IMR-90 (cell line): ENCODE results near the gene CFAP206. TPM values are rescaled to one million over a fixed set of nuclear protein-coding genes. Genes with fewer than 3 reads are reported as not detected.

Experiments
- ATAC-seq: fragments of 200-7000 bp; cut with Tn5 transposase; 2 replicates; pipeline ENCODE4 v1.9.1; 2020; ENCODE audit warnings: low read depth, mild to moderate bottlenecking, moderate library complexity
- BruUV-seq: library from RNA; stranded (reverse); fragments of 400-500 nt; replicated peaks from 2 replicates; lab custom pipeline; 2021; lab: Mats Ljungman, UMichigan
- CTCF ChIA-PET: fragments of 300-600 bp; formaldehyde crosslinking; extraction: SDS; loops from one replicate; lab custom pipeline; 2021; ENCODE audit warnings: antibody characterized with exemption; lab: Yijun Ruan, JAX
- POLR2A ChIA-PET: fragments of 300-600 bp; sonication (Branson Sonifier 250); formaldehyde crosslinking; loops from one replicate; lab custom pipeline; 2022; ENCODE audit warnings: antibody characterized with exemption; ENCODE audit not compliant: unreplicated experiment; lab: Charles Lee
- DNase-seq: peaks from one replicate; pipeline ENCODE4 v3.0.0; 2013
- H2AFZ ChIP-seq: replicated peaks from 2 replicates; pipeline ENCODE3; 2013; ENCODE audit warnings: low read length, mild to moderate bottlenecking; ENCODE audit not compliant: poor library complexity
- H2AK5ac ChIP-seq: 2 replicates; pipeline ENCODE4 v1.6.1; 2013; ENCODE audit warnings: low read depth, low read length, inconsistent platforms
- H2AK9ac ChIP-seq: replicated peaks from 2 replicates; pipeline ENCODE3; 2013; ENCODE audit warnings: mild to moderate bottlenecking, low read depth, low read length, moderate library complexity; ENCODE audit not compliant: poor library complexity
- H2BK120ac ChIP-seq: 2 replicates; pipeline ENCODE4 v1.6.1; 2013; ENCODE audit warnings: low read depth, low read length, inconsistent platforms
- H2BK15ac ChIP-seq: 3 replicates; pipeline ENCODE4 v1.6.1; 2013; ENCODE audit warnings: low read depth, low read length, inconsistent platforms
- H2BK20ac ChIP-seq: 2 replicates; pipeline ENCODE4 v1.6.1; 2013; ENCODE audit warnings: low read depth, mild to moderate bottlenecking, inconsistent platforms, low read length, moderate library complexity
- H2BK5ac ChIP-seq: 2 replicates; pipeline ENCODE4 v1.6.1; 2013; ENCODE audit warnings: mild to moderate bottlenecking, low read depth, low read length, inconsistent platforms; ENCODE audit not compliant: poor library complexity, severe bottlenecking
- H3K14ac ChIP-seq: replicated peaks from 2 replicates; pipeline ENCODE4 v1.6.1; 2013; ENCODE audit warnings: low read depth, low read length, inconsistent platforms
- H3K18ac ChIP-seq: 2 replicates; pipeline ENCODE4 v1.6.1; 2013; ENCODE audit warnings: low read depth, low read length, control low read depth
- H3K23ac ChIP-seq: 2 replicates; pipeline ENCODE4 v1.6.1; 2013; ENCODE audit warnings: low read depth, low read length, inconsistent platforms
- H3K27ac ChIP-seq: 2 replicates; pipeline ENCODE4 v1.5.1; 2013; ENCODE audit warnings: mild to moderate bottlenecking, control low read depth, low read length; ENCODE audit not compliant: insufficient read depth
- H3K27me3 ChIP-seq: 2 replicates; pipeline ENCODE4 v1.6.1; 2013; ENCODE audit warnings: low read length; ENCODE audit not compliant: control insufficient read depth, insufficient read depth
- H3K36me3 ChIP-seq: 2 replicates; pipeline ENCODE4 v1.6.1; 2013; ENCODE audit warnings: low read length, mixed read lengths; ENCODE audit not compliant: control insufficient read depth, insufficient read depth
- H3K4ac ChIP-seq: 2 replicates; pipeline ENCODE4 v1.6.1; 2013; ENCODE audit warnings: low read depth, low read length, inconsistent platforms
- H3K4me1 ChIP-seq: 2 replicates; pipeline ENCODE4 v1.6.1; 2013; ENCODE audit warnings: low read length, mixed read lengths; ENCODE audit not compliant: control insufficient read depth, insufficient read depth
- H3K4me2 ChIP-seq: 2 replicates; pipeline ENCODE4 v1.6.1; 2013; ENCODE audit warnings: low read depth, mild to moderate bottlenecking, control low read depth, low read length, moderate library complexity
- H3K4me3 ChIP-seq: 2 replicates; pipeline ENCODE4 v1.5.1; 2013; ENCODE audit warnings: low read depth, mild to moderate bottlenecking, control low read depth, low read length, moderate library complexity; ENCODE audit not compliant: insufficient read depth
- H3K56ac ChIP-seq: 2 replicates; pipeline ENCODE4 v1.6.1; 2013; ENCODE audit warnings: low read length, inconsistent platforms; ENCODE audit not compliant: insufficient read depth; ENCODE audit errors: extremely low read depth
- H3K79me1 ChIP-seq, 2 experiments: 2 replicates each; pipeline ENCODE4 v1.6.1; 2013; ENCODE audit warnings: low read length in 2 of 2, inconsistent platforms in 1 of 2, low read depth in 1 of 2
- H3K9ac ChIP-seq: 2 replicates; pipeline ENCODE4 v1.6.1; 2013; ENCODE audit warnings: low read depth, low read length, control low read depth
- H3K9me1 ChIP-seq: 2 replicates; pipeline ENCODE4 v1.6.1; 2013; ENCODE audit warnings: low read length, inconsistent platforms; ENCODE audit not compliant: insufficient read depth
- H3K9me3 ChIP-seq: 2 replicates; pipeline ENCODE4 v1.6.1; 2013; ENCODE audit warnings: low read length; ENCODE audit not compliant: control insufficient read depth, insufficient read depth
- H4K20me1 ChIP-seq: 2 replicates; pipeline ENCODE4 v1.6.1; 2013; ENCODE audit warnings: low read length, inconsistent platforms; ENCODE audit not compliant: insufficient read depth
- H4K5ac ChIP-seq: 2 replicates; pipeline ENCODE4 v1.6.1; 2013; ENCODE audit warnings: mild to moderate bottlenecking, low read depth, low read length, control low read depth
- H4K8ac ChIP-seq, 2 experiments: 2 replicates each; pipeline ENCODE4 v1.6.1; 2013; ENCODE audit warnings: low read depth in 2 of 2, low read length in 2 of 2, control low read depth in 1 of 2, inconsistent platforms in 1 of 2
- H4K91ac ChIP-seq: 2 replicates; pipeline ENCODE4 v1.6.1; 2013; ENCODE audit warnings: low read depth, low read length, inconsistent platforms; ENCODE audit not compliant: insufficient read depth
- BHLHE40 ChIP-seq: fragments of 150-350 bp; IDR thresholded peaks from 2 replicates; pipeline ENCODE4 v1.6.1; 2016; ENCODE audit warnings: mild to moderate bottlenecking, low read depth, low read length
- CTCF ChIP-seq: conservative IDR thresholded peaks from 2 replicates; pipeline ENCODE4 v1.5.1; 2012; ENCODE audit warnings: mild to moderate bottlenecking, low read depth, low read length, improper control_type of control experiment
- MAFK ChIP-seq: IDR thresholded peaks from 2 replicates; pipeline ENCODE4 v1.6.1; 2012; ENCODE audit warnings: low read depth, low read length, improper control_type of control experiment
- MAZ ChIP-seq: IDR thresholded peaks from 2 replicates; pipeline ENCODE4 v1.6.1; 2012; ENCODE audit warnings: low read depth, mild to moderate bottlenecking, low read length, improper control_type of control experiment, moderate library complexity, borderline replicate concordance
- NFE2L2 ChIP-seq: fragments of 150-350 bp; IDR thresholded peaks from 2 replicates; pipeline ENCODE4 v1.6.1; 2016; ENCODE audit warnings: low read depth, mild to moderate bottlenecking, low read length
- dilution Hi-C: fragments of 300-500 bp; cut with HindIII; formaldehyde crosslinking; loops from one replicate; pipeline ENCODE4 v1.14.3; 2018; ENCODE audit warnings: low sequenced_read_pairs; ENCODE audit not compliant: unreplicated experiment
- in situ Hi-C: fragments of 300-500 bp; cut with MboI; formaldehyde crosslinking; loops from 3 replicates; pipeline ENCODE4 v1.14.3; 2019; ENCODE audit warnings: low sequenced_read_pairs, inconsistent platforms, mixed read lengths
- intact Hi-C: fragments of 100-400 bp; cut with micrococcal nuclease; formaldehyde crosslinking; loops from 2 replicates; pipeline ENCODE4 v1.10.0; 2022
- polyA plus RNA-seq, 3 experiments: library from polyadenylated mRNA; depleted of rRNA; stranded (reverse); fragments of >200 nt; gene quantifications; 2 replicates each; pipeline ENCODE4 v1.2.3, GENCODE V29; 2012; ENCODE audit warnings: low replicate concordance in 1 of 3
- total RNA-seq: library from RNA; depleted of rRNA; stranded (reverse); fragments of >200 nt; gene quantifications from 2 replicates; pipeline ENCODE4 v1.2.3, GENCODE V29; 2012

Gene CFAP206
- total and polyA plus RNA-seq, 2 of the 4 experiments (the other 2 are of a cell fraction): under 0.01 to 0.09 TPM

- no peak overlapping the region for H2BK20ac ChIP-seq
- H3K18ac ChIP-seq: no peak overlapping the region
- H4K8ac ChIP-seq: no peak overlapping the region
- no peak overlapping the region for H4K5ac ChIP-seq
- no peak overlapping the region for H3K56ac ChIP-seq
- H2BK15ac ChIP-seq: no peak overlapping the region
- no peak overlapping the region for H3K9ac ChIP-seq
- H3K4ac ChIP-seq: no peak overlapping the region
- ChIA-PET CTCF (no interaction called here), POLR2A (no interaction called here)
- no peaks in the 10 kb centered on the region for H3K27me3 ChIP-seq
- no peak overlapping the region for H2BK5ac ChIP-seq
- no peak overlapping the region for H3K23ac ChIP-seq
- H3K9me1 ChIP-seq: no peaks in the 10 kb centered on the region
- intact Hi-C loops: no loop called here
- in situ Hi-C loops: no loop called here
- no peaks in the 10 kb centered on the region for H3K4me1 ChIP-seq
- dilution Hi-C loops: no loop called here
- H2AFZ ChIP-seq: no peak overlapping the region
- peaks cover 0 to 12% of the 10 kb centered on the region in 2 experiments; a peak in 3 of 4 replicates for H3K79me1 ChIP-seq
- H2AK9ac ChIP-seq: no peak overlapping the region
- no peak overlapping the region for H3K4me3 ChIP-seq
- H3K4me2 ChIP-seq: no peak overlapping the region
- no peak for DNase-seq
- H3K9me3 ChIP-seq: no peaks in the 10 kb centered on the region
- no TSS peak for BruUV-seq
- H3K36me3 ChIP-seq: peaks cover 5% of the 10 kb centered on the region
- no peak overlapping the region for H4K91ac ChIP-seq
- H4K20me1 ChIP-seq: no peaks in the 10 kb centered on the region; the same call in 1 of the 2 replicates
- TF ChIP-seq MAZ: no peak
- peak; percentile 83 for TF ChIP-seq MAFK
- TF ChIP-seq NFE2L2: peak; percentile 70
- TF ChIP-seq BHLHE40: no peak
- TF ChIP-seq CTCF: no peak
- ATAC-seq: no peak
- no peak overlapping the region for H3K27ac ChIP-seq
- no peak overlapping the region for H2AK5ac ChIP-seq
- no peak overlapping the region for H2BK120ac ChIP-seq
- no peak overlapping the region for H3K14ac ChIP-seq
Measured at GRCh38 chr6:87498048-87498447, 90.3 kb downstream of the CFAP206 start.
